HCT116 (cell line): ENCODE data around the gene ADAMTSL5.
"Not testable (repeated sequence)": the region's sequence is repeated elsewhere in the genome, so short reads cannot be mapped to it uniquely, and the experiment has no call there.

ENCODE experiments used
- EZH2 ChIP-seq: fragments of 200-600 bp; sonication (generic); IDR thresholded peaks from 2 replicates; pipeline ENCODE4 v1.6.1; 2017; ENCODE audit warnings: antibody characterized with exemption, mixed run types
- POLR2A ChIP-seq: IDR thresholded peaks from 2 replicates; pipeline ENCODE4 v1.7.0; 2011; ENCODE audit warnings: borderline replicate concordance; ENCODE audit not compliant: insufficient read depth, insufficient read length; ENCODE audit errors: extremely low read depth
- POLR2AphosphoS5 ChIP-seq: IDR thresholded peaks from 2 replicates; pipeline ENCODE4 v1.6.1; 2011; ENCODE audit warnings: mild to moderate bottlenecking, low read depth, low read length, moderate library complexity

DNA sequence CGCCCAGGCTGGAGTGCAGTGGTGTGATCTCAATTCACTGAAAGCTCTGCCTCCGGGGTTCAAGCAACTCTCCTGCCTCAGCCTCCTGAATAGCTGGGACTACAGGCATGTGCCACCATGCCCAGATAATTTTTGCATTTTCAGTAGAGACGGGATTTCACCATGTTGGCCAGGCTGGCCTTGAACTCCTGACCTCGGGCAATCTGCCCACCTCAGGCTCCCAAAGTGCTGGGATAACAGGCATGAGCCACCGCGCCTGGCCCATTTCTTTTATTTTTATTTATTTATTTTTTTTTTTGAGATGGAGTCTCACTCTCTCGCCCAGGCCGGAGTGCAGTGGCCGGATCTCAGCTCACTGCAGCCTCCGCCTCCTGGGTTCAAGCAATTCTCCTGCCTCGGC is 26.9 kb upstream of the ADAMTSL5 start:
- not testable (repeated sequence) for TF ChIP-seq EZH2, POLR2AphosphoS5, POLR2A
